ENCODE measurements around the gene DLAT.
A peak's percentile ranks its signal among the peaks of the same experiment; 100 is the strongest.
"Not testable (repeated sequence)": the region's sequence is repeated elsewhere in the genome, so short reads cannot be mapped to it uniquely, and the experiment has no call there.

Gene DLAT

GRCh38 chr11:112005422-112006094, 19.6 kb upstream of the DLAT start:
- ATAC-seq: no peak

DNA sequence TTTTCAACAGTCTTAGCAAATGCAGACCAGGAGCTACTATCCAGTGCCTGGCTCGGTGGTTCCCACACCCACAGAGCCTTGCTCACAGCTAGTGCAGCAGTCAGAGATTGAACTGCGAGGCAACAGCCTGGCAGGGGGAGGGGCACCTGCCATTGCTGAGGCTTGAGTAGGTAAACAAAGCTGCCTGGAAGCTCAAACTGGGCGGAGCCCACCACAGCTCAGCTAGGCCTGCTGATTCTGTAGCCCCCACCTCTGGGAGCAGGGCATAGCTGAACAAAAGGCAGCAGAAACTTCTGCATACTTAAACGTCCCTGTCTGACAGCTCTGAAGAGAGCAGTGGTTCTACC, 19.1 kb upstream of the DLAT start:
- not testable (repeated sequence) for ATAC-seq

DNA sequence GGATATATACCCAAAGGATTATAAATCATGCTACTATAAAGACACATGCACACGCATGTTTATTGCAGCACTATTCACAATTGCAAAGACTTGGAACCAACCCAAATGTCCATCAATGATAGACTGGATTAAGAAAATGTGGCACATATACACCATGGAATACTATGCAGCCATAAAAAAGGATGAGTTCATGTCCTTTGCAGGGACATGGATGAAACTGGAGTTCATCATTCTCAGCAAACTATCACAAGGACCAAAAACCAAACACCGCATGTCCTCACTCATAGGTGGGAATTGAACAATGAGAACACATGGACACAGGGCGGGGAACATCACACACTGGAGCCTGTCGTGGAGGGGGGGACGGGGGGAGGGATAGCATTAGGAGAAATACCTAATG, 13.8 kb upstream of the DLAT start:
- ATAC-seq: not testable (repeated sequence)

DNA sequence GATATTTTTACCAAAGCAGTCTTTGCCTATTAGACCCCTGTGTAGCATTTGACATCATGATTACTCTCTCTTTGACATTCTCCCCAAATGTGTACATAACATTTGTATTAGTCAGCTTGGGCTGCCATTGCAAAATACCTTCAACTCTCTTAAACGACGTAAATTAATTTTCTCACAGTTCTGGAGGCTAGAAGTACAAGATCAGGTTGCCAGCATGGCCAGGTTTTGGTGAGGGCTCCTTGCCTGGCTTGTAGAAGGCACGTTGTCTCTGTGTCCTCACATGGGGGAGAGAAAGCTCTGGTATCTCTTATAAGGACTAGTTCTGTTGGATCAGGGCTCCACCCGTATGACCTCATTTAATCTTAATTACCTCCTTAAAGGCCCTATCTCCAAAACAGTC, 12.3 kb upstream of the DLAT start:
- ATAC-seq: no peak

GRCh38 chr11:112013497-112014164, 11.6 kb upstream of the DLAT start:
- ATAC-seq: no peak

GRCh38 chr11:112016088-112016764, 9.0 kb upstream of the DLAT start:
- ATAC-seq: no peak

DNA sequence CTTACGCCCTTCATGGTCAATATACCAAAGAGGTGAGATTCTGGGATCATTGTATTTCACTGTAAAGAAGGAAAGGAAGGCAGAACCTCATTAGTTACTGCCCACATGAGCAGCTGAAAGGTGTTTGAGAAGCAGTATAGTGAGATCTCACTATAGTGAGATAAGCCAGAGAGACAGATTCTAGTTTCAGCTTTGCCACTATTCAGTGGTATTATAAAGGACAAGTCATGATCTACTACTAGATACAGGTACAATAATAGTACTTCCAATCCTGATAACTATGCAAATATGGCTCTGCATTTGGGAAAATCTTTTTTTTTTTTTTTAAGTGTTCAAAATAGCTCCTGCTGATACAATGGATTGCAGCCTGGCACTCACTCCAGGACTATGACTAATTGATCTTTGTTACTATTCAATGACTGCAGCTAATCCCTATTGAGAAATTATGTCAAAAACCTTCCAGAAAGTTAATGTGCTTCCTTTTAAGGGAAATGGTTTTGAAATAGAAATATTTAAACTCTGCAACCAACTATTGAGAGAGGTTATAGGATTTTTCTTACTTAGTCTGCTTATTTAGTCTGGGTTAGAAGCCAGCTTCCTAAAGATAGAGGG, 8.3 kb upstream of the DLAT start:
- ATAC-seq: no peak

GRCh38 chr11:112017538-112017937, 7.7 kb upstream of the DLAT start:
- ATAC-seq: no peak

GRCh38 chr11:112019066-112019465, 6.1 kb upstream of the DLAT start:
- ATAC-seq: no peak

DNA sequence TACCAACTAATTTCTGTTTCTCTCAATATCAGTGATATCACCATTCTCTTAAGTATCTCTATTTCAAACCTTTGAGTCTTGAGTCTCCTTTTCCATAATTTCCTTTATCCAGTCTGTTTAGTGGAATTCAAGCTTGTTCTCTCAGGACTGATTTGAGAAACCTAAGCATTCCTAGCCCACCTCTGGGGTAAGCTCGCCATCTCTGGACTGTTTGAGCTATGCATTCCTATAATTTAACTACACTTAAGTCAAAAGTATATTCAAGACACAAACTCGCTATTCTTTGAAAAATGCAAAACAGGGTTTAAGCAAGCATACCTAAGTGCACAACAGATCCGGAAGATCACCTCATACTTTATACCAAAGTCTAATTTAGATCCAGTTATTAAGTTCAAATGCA, 2.1 kb upstream of the DLAT start:
- no peak for ATAC-seq

DNA sequence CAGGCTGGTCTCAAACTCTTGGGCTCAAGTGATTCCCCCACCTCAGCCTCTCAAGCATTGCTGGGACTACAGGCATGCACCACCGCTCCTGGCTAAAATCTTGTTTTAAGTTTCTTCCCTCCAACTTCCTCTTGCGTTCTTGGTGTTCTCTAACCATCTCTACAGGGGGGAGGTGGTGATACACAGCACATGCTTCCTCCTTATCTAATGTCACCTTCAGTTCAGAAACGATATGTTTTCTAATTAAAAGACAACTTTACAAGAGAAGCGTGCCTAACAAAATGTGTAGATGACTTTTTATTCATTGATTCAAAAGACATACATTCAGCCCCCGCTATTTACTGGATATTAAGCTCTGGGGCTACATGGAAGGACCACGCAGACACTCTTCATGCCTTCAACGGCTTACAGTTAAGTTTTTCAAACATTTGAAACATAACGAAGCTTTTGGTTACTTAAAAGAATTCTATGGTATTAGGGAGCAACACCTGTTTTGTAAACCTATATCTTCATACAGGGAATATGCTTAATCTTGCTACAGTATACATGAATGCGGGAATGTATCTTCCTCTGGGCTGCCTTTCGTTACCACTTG, 933 bp upstream of the DLAT start:
- peak in 1 of 2 donors; percentile 11 for ATAC-seq

DNA sequence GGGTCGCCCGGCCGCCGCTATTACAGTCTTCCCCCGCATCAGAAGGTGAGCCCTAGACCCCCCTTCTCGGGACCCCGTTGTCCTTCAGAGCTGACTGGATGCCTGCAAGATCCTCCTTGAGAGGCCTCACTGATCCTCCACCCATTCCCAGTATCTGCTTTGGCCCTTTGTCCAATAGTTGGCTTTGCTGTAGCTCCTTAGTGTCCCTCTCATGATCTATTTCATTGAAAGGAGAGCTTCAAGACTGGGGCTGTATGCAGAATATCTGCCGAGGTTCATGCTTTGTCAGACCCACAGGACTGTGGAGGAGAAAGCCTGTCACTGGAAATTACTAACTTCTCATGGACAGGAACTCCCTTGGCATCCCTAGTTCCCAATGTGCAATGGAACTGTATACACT, 499 bp downstream of the DLAT start:
- peak; percentile 1 for ATAC-seq

DNA sequence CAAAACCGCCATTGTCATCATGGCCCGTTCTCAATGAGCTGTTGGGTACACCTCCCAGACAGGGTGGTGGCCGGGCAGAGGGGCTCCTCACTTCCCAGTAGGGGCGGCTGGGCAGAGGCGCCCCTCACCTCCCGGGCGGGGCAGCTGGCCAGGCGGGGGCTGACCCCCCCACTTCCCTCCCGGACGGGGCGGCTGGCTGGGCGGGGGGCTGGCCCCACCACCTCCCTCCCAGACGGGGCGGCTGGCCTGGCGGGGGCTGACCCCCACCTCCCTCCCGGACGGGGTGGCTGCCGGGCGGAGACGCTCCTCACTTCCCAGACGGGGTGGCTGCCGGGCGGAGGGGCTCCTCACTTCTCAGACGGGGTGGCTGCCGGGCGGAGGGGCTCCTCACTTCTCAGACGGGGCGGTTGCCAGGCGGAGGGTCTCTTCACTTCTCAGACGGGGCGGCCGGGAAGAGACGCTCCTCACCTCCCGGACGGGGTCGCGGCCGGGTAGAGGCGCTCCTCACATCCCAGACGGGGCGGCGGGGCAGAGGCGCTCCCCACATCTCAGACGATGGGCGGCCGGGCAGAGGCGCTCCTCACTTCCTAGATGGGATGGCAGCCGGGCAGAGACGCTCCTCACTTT, 1.7 kb downstream of the DLAT start:
- not testable (repeated sequence) for ATAC-seq

- ATAC-seq: no peak
These were observed 4.3 kb downstream of the DLAT start for GRCh38 chr11:112029460-112029859.

- ATAC-seq: no peak
These were observed 8.7 kb downstream of the DLAT start for GRCh38 chr11:112033902-112034301.

GRCh38 chr11:112037527-112037926, 12.3 kb downstream of the DLAT start:
- no peak for ATAC-seq

DNA sequence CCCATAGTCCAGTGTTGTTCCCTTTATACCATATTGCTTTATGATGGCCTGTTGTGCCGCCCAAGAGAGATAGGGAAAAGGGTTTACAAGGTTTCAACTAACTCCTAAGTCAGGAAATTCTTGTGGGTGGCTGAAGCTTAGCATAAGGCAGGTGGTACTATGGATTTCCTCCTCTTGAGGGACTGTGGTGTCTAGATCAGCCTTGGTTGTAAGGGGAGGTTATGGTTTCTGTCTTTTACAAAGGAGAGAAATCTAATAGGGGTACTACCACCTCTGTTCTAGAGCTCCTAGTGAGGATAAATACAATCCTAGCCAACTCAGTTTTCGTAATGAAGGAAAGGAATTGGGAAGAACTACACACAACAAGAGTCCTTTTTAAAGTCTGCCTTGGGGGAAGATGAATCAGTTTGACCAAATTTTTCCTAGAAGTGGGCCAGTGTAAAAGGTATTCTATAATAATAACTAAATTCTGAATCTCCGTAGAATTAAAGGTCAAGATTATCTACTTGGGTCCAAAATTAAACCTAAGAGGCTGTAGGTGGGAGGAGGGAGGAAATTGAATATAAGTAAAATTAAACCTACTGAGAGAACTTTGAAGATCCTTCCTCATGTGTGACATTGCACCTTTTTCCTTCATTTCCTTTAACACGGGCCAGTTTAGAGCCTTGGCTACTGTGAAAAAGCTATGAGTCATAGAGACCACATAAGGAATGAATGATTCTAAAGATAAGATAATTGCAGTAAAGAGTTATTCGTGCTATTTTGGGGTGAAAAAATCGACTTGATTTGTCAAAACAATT, 17.2 kb downstream of the DLAT start:
- ATAC-seq: no peak

GRCh38 chr11:112042961-112043304, 17.7 kb downstream of the DLAT start:
- ATAC-seq: no peak

- no peak for ATAC-seq
These were observed 19.8 kb downstream of the DLAT start for GRCh38 chr11:112044961-112045360.

- not testable (repeated sequence) for ATAC-seq
These were observed 21.4 kb downstream of the DLAT start for GRCh38 chr11:112046647-112047046.

- not testable (repeated sequence) for ATAC-seq
These were observed 23.0 kb downstream of the DLAT start for GRCh38 chr11:112048256-112048655.

- ATAC-seq: no peak
These were observed 24.6 kb downstream of the DLAT start for GRCh38 chr11:112049777-112050176.
